Measurements from ENCODE around the gene NPHP4.

The NPHP4 gene

DNA sequence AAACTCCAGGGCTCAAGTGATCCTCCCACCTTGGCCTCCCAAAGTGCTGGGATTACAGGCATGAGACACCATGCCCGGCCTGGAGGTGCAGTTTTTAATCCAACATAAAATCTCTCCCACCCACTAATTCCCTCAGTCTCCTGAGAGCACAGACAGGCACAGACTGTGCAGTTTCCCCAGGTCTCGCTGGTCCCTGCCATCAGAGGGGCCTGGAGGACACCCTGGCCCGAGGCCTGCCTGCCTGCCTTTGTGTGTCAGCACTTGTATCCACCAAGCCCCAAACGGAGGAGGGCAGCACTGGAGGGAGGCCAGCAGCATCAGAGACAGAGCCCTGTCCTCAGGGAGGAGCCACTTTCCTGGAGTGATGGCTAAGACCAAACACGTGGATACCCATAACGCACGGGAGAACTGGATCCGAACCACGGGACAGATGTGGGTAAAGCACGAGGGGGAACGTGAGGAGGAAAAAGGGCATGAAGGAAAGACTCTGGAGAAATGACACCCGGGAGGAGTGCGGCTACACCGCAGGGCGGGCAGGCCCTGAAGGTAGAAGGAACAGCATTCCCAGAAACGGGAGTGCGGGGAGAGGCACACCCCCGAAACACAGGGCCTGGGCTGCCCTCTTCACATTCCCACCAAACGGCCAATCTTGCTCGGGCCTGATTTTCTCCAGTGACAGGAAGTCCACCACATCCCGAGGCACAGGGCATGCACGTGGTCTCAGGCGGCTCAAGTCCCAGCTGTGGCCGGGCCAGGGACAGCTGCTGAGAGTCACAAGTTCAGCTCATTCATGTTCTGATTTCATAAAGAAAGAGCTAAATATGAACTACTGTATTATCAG, 29.7 kb downstream of the NPHP4 start:
- Histone ChIP-seq H3K4me3 (ENCODE audit: low read length) (no peak overlapping the region), H3K4me1 (ENCODE audit: control insufficient read depth, insufficient read depth, low read length) (peaks cover 12% of the 10 kb centered on the region), H3K9ac (ENCODE audit: low read length) (no peak overlapping the region), H3K36me3 (ENCODE audit: control insufficient read depth, insufficient read depth, low read length, severe bottlenecking) (peaks cover 21% of the 10 kb centered on the region), H3K27me3 (replicated peaks; ENCODE audit: control insufficient read depth, insufficient read depth, low read length) (no peaks in the 10 kb centered on the region), H3K9me3 (ENCODE audit: control insufficient read depth, low read length) (no peaks in the 10 kb centered on the region)
- no peak for DNase-seq (ENCODE audit: low read depth)

DNA sequence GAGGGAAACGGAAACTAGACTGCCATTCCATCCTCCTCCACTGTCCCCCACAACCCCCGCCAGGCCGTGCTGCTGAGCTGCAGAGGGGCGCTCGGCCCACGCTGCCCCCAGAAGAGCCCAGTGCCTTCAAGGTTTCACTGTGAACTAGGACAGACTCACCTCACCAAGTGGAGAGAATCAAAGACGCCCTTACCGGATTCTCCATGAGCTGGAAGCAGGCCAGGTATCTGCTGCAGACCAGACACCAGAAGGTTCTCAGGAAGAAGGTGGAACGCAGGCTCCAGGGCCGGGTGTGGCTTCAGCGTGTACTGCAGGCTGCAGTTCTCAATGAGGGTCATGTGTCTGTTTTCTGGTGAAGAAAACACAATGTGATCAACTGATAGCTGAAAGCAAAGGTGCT, 30.6 kb downstream of the NPHP4 start:
- no peaks in the 10 kb centered on the region for H3K9me3 ChIP-seq (ENCODE audit: control insufficient read depth, low read length)
- H3K36me3 ChIP-seq (ENCODE audit: control insufficient read depth, insufficient read depth, low read length, severe bottlenecking) = peaks cover 21% of the 10 kb centered on the region
- peaks cover 3% of the 10 kb centered on the region for H3K4me1 ChIP-seq (ENCODE audit: control insufficient read depth, insufficient read depth, low read length)
- H3K27me3 ChIP-seq (replicated peaks; ENCODE audit: control insufficient read depth, insufficient read depth, low read length) = no peaks in the 10 kb centered on the region
- H3K9ac ChIP-seq (ENCODE audit: low read length) = no peak overlapping the region
- DNase-seq (ENCODE audit: low read depth) = no peak
- no peak overlapping the region for H3K4me3 ChIP-seq (ENCODE audit: low read length)

DNA sequence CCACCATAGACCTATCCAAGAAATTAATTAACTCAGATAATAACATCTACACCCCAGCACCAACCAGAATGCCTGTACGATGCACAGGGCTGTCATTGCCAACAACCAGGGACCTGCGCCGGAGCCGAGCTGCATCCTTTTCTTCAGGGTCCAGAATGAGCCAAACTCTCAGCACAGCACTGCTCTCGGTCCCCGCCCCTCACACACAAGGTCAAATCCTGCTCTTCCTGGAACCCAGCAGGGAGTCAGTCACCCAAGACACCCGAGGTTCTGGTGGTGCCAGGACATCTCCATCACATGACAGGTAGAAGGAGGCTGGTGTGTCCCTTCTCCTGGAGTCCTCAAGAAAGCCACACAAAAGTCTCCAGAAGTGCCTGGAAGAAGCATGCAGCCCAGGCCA, 31.9 kb downstream of the NPHP4 start:
- Histone ChIP-seq H3K36me3 (ENCODE audit: control insufficient read depth, insufficient read depth, low read length, severe bottlenecking) (peaks cover 24% of the 10 kb centered on the region), H3K9me3 (ENCODE audit: control insufficient read depth, low read length) (no peaks in the 10 kb centered on the region), H3K27me3 (replicated peaks; ENCODE audit: control insufficient read depth, insufficient read depth, low read length) (no peaks in the 10 kb centered on the region), H3K4me3 (ENCODE audit: low read length) (no peak overlapping the region), H3K4me1 (ENCODE audit: control insufficient read depth, insufficient read depth, low read length) (no peaks in the 10 kb centered on the region), H3K9ac (ENCODE audit: low read length) (no peak overlapping the region)
- no peak for DNase-seq (ENCODE audit: low read depth)

DNA sequence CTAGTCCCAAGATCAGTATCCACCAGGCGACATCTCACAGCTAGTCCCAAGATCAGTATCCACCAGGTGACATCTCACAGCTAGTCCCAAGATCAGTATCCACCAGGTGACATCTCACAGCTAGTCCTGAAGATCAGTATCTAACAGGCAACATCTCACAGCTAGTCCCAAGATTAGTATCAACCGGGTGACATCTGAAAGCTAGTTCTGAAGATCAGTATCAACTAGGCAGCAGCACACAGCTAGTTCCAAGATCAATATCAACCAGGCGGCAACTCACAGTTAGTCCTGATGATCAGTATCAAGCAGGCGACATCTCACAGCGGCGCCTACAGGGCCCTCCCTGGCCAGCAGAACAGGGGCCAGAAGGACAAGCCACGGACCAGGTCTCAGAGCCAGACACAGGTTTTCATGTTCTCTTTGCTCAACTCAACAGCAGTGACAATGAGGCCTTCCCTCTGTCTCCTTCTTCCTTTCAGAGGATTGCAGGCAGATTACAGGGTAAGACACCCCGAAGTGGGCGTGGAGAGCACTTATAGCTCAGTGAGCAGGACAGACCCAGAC, 32.5 kb downstream of the NPHP4 start:
- no peak overlapping the region for H3K9ac ChIP-seq (ENCODE audit: low read length)
- no peak for DNase-seq (ENCODE audit: low read depth)
- H3K27me3 ChIP-seq (replicated peaks; ENCODE audit: control insufficient read depth, insufficient read depth, low read length) = no peaks in the 10 kb centered on the region
- H3K9me3 ChIP-seq (ENCODE audit: control insufficient read depth, low read length) = no peaks in the 10 kb centered on the region
- H3K4me3 ChIP-seq (ENCODE audit: low read length) = no peak overlapping the region
- H3K4me1 ChIP-seq (ENCODE audit: control insufficient read depth, insufficient read depth, low read length) = no peaks in the 10 kb centered on the region
- H3K36me3 ChIP-seq (ENCODE audit: control insufficient read depth, insufficient read depth, low read length, severe bottlenecking) = peaks cover 27% of the 10 kb centered on the region

DNA sequence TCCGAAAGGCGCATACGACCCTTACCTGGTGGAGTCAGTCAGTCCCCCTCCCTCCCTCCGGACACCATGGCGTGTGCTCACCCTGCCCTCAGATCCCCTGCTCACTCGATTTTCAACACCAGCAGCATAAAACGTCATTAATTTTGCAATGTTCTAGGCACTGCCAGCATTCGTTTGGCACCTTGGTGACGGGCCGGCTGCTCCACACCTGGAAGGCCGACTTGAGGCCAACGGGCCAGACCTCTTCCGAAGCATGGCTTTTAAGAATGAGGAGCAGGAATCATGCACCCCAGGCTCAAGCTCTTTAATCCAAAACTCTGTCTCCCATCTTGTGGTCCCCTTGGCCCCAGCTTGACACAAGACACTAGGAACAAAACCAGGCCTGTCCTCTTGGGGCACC, 33.1 kb downstream of the NPHP4 start:
- Histone ChIP-seq H3K4me3 (ENCODE audit: low read length) (no peak overlapping the region), H3K9me3 (ENCODE audit: control insufficient read depth, low read length) (no peaks in the 10 kb centered on the region), H3K36me3 (ENCODE audit: control insufficient read depth, insufficient read depth, low read length, severe bottlenecking) (peaks cover 27% of the 10 kb centered on the region), H3K27me3 (replicated peaks; ENCODE audit: control insufficient read depth, insufficient read depth, low read length) (no peaks in the 10 kb centered on the region), H3K4me1 (ENCODE audit: control insufficient read depth, insufficient read depth, low read length) (no peaks in the 10 kb centered on the region), H3K9ac (ENCODE audit: low read length) (no peak overlapping the region)
- no peak for DNase-seq (ENCODE audit: low read depth)

DNA sequence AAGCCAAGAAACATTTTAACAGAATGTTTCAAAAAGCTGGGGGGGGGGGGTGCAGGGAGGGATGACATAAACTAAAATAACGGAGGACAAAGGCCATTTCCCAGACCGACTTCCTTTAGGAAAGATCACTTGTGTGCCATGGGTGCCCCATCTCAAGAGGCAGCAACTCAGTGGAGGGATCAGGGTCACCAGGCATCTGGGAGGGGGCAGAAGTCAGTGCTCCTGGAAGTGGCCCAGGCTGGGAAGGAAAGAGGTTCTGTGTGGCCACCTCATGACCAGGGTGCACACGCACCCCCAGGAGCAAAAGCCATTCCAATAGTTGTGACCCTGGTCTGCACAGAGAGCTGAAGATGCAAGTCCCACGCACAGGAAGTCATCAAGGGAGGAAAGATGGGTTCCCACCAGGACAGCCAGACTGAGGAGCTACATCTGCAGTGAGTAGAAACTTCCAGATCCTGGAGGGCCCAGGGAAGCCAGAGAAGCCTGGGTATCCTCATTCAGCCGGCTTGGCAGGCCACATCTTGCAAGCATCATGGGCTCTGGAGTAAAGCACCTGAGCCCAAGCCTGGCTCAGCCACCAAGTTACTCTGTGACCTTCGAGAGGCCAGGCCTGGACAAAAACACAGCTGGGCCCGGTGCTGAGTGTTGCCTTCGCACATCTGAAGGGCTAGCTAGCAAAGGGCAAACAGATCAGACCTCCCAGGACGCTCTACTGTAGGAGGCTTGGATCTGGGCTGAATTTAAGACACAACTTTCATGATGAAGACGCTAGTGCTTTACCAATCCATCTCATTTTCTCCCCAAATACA, 36.0 kb downstream of the NPHP4 start:
- no peak for DNase-seq (ENCODE audit: low read depth)
- Histone ChIP-seq H3K4me3 (ENCODE audit: low read length) (no peak overlapping the region), H3K27me3 (replicated peaks; ENCODE audit: control insufficient read depth, insufficient read depth, low read length) (no peaks in the 10 kb centered on the region), H3K9ac (ENCODE audit: low read length) (no peak overlapping the region), H3K36me3 (ENCODE audit: control insufficient read depth, insufficient read depth, low read length, severe bottlenecking) (peaks cover 24% of the 10 kb centered on the region), H3K9me3 (ENCODE audit: control insufficient read depth, low read length) (no peaks in the 10 kb centered on the region), H3K4me1 (ENCODE audit: control insufficient read depth, insufficient read depth, low read length) (no peaks in the 10 kb centered on the region)

DNA sequence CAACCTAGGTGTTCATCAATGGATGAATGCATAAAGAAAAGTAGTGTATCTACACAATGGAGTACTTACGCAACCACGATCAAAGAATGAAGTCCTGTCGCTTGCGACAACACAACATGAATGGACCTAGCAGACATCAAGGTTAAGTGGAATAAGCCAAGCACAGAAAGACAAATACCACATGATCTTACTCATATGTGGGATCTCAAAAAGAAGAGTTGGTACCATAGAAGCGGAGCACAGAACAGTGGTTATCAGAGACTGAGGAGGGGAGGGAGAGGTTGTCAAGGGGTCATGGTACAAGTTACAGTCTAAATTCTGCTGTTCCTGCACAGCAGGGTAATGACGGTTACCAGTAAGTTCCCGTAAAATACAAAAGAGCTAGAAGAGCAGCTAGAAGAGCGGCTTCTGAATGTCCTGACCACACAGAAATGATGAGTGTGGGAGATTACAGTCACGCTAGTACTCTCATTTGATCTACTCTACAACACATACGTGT, 36.7 kb downstream of the NPHP4 start:
- no peaks in the 10 kb centered on the region for H3K4me1 ChIP-seq (ENCODE audit: control insufficient read depth, insufficient read depth, low read length)
- H3K27me3 ChIP-seq (replicated peaks; ENCODE audit: control insufficient read depth, insufficient read depth, low read length) = no peaks in the 10 kb centered on the region
- H3K36me3 ChIP-seq (ENCODE audit: control insufficient read depth, insufficient read depth, low read length, severe bottlenecking) = peaks cover 18% of the 10 kb centered on the region
- no peak for DNase-seq (ENCODE audit: low read depth)
- no peak overlapping the region for H3K4me3 ChIP-seq (ENCODE audit: low read length)
- H3K9me3 ChIP-seq (ENCODE audit: control insufficient read depth, low read length) = no peaks in the 10 kb centered on the region
- no peak overlapping the region for H3K9ac ChIP-seq (ENCODE audit: low read length)

DNA sequence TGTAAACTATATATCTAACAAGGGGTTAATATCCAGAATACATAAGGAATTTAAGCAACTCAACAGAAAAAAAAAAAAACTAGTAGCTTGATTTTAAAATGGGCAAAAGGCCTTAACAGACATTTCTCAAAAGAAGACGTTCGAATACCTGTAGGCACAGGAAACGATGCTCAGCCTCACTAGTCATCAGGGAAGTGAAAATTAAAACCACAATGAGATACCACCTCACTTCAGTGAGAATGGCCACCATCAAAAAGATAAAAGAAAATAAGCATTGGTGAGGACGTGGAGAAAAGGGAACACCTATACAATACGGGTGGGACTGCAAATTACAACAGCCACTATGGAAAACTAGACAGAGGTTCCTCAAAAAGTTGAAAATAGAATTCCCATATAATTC, 37.3 kb downstream of the NPHP4 start:
- peaks cover 17% of the 10 kb centered on the region for H3K36me3 ChIP-seq (ENCODE audit: control insufficient read depth, insufficient read depth, low read length, severe bottlenecking)
- no peak overlapping the region for H3K9ac ChIP-seq (ENCODE audit: low read length)
- no peak for DNase-seq (ENCODE audit: low read depth)
- H3K4me3 ChIP-seq (ENCODE audit: low read length) = no peak overlapping the region
- no peaks in the 10 kb centered on the region for H3K4me1 ChIP-seq (ENCODE audit: control insufficient read depth, insufficient read depth, low read length)
- H3K9me3 ChIP-seq (ENCODE audit: control insufficient read depth, low read length) = no peaks in the 10 kb centered on the region
- no peaks in the 10 kb centered on the region for H3K27me3 ChIP-seq (replicated peaks; ENCODE audit: control insufficient read depth, insufficient read depth, low read length)

DNA sequence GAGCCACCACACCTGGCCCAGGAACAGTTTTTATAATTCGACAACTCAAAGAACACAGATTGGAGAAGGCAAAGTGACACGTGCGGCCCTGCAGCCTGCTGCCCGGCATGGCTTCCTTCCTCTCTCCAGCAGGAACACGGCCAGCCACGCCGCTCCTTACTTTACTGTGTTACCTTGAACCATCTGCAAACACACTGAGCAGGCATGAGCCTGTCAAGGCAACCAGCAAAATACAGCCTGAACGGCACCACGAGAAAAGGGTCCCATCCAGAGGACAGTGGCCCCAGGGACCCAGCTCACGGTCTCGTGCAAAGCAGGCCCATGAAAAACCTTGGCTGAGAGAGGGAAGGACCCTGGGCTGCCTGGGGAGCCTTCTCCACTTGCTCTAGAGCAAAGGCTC, 38.8 kb downstream of the NPHP4 start:
- no peaks in the 10 kb centered on the region for H3K27me3 ChIP-seq (replicated peaks; ENCODE audit: control insufficient read depth, insufficient read depth, low read length)
- H3K9ac ChIP-seq (ENCODE audit: low read length) = no peak overlapping the region
- no peak overlapping the region for H3K4me3 ChIP-seq (ENCODE audit: low read length)
- no peak for DNase-seq (ENCODE audit: low read depth)
- no peaks in the 10 kb centered on the region for H3K4me1 ChIP-seq (ENCODE audit: control insufficient read depth, insufficient read depth, low read length)
- no peaks in the 10 kb centered on the region for H3K9me3 ChIP-seq (ENCODE audit: control insufficient read depth, low read length)
- peaks cover 10% of the 10 kb centered on the region for H3K36me3 ChIP-seq (ENCODE audit: control insufficient read depth, insufficient read depth, low read length, severe bottlenecking)

DNA sequence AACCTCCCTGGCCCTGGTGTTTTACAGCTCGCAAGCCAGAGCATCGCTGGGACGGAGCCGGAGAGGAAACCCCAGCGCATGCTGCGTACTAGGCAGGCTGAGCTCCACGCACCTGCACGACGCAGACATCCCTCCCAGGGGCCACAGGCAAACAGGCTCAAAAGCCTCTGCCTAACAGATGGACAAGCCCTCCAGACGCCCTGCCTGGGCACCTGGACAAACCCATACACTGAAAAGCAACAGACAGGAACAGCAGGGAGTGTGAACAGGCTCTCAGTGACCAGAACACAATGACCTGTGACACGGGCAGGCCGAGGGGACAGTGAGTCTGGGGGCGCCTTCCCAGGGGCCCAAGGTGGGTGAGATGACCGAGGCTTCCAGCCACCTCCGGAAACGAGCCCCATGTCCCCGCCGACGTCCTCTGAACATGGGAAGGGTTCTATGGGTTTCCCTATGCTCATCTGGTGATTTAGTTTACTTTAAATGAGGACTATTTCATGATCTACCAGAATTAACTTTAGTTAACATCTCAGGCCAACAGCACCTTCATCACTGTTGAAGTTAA, 40.3 kb downstream of the NPHP4 start:
- no peaks in the 10 kb centered on the region for H3K9me3 ChIP-seq (ENCODE audit: control insufficient read depth, low read length)
- H3K4me1 ChIP-seq (ENCODE audit: control insufficient read depth, insufficient read depth, low read length) = no peaks in the 10 kb centered on the region
- no peak for DNase-seq (ENCODE audit: low read depth)
- H3K9ac ChIP-seq (ENCODE audit: low read length) = no peak overlapping the region
- no peak overlapping the region for H3K4me3 ChIP-seq (ENCODE audit: low read length)
- H3K36me3 ChIP-seq (ENCODE audit: control insufficient read depth, insufficient read depth, low read length, severe bottlenecking) = peaks cover 18% of the 10 kb centered on the region
- H3K27me3 ChIP-seq (replicated peaks; ENCODE audit: control insufficient read depth, insufficient read depth, low read length) = no peaks in the 10 kb centered on the region
